ENCODE results near the gene ATAT1. TPM values are rescaled to one million over a fixed set of nuclear protein-coding genes. Genes with fewer than 3 reads are reported as not detected.

The ATAT1 gene
- total and polyA plus RNA-seq, 9 of the 15 experiments (the other 6 are each of a cell fraction or from before 2014, with no cell fraction given) = 0.65 to 5.8 (median 1.6) TPM

GRCh38 chr6:30655743-30656094 is 29.0 kb downstream of the ATAT1 start (continued):
- TF ChIP-seq, protein P1, sequence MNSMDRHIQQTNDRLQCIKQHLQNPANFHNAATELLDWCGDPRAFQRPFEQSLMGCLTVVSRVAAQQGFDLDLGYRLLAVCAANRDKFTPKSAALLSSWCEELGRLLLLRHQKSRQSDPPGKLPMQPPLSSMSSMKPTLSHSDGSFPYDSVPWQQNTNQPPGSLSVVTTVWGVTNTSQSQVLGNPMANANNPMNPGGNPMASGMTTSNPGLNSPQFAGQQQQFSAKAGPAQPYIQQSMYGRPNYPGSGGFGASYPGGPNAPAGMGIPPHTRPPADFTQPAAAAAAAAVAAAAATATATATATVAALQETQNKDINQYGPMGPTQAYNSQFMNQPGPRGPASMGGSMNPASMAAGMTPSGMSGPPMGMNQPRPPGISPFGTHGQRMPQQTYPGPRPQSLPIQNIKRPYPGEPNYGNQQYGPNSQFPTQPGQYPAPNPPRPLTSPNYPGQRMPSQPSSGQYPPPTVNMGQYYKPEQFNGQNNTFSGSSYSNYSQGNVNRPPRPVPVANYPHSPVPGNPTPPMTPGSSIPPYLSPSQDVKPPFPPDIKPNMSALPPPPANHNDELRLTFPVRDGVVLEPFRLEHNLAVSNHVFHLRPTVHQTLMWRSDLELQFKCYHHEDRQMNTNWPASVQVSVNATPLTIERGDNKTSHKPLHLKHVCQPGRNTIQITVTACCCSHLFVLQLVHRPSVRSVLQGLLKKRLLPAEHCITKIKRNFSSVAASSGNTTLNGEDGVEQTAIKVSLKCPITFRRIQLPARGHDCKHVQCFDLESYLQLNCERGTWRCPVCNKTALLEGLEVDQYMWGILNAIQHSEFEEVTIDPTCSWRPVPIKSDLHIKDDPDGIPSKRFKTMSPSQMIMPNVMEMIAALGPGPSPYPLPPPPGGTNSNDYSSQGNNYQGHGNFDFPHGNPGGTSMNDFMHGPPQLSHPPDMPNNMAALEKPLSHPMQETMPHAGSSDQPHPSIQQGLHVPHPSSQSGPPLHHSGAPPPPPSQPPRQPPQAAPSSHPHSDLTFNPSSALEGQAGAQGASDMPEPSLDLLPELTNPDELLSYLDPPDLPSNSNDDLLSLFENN (IDR thresholded peaks at IDR 0.05; ENCODE audit: low read depth in 2 of 2, low read length in 2 of 2) = no peak
- TF ChIP-seq MCM2 (IDR thresholded peaks at IDR 0.05; ENCODE audit: low read depth) (no peak), ASH1L (IDR thresholded peaks at IDR 0.05; ENCODE audit: borderline replicate concordance, low read depth, partially characterized antibody) (no peak), ZNF395 (CRISPR knock-in tag; IDR thresholded peaks at IDR 0.05) (no peak), ZNF766 (CRISPR knock-in tag; conservative IDR thresholded peaks at IDR 0.05) (no peak)

DNA sequence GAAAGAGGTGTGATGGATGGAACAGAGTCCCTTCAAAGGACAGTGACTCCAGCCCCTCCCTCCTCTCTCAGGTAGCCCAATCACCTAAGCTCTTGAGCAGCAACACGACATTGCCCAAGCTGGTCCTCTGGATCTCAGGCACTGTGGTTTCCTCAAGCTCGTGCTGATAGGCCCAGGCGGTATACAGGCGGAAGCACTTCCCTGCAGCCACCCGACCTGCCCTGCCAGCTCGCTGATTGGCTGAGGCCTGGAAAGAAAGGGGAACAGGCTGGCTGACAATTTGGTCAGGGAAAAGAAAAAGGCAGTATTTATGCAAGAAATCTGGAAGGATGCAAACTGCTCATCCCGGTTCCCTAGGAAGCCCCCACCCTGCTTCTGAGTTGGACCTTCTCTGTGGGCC is 29.8 kb downstream of the ATAT1 start:
- no peaks in the 10 kb centered on the region for H3K79me2 ChIP-seq (ENCODE audit: control insufficient read depth, insufficient read depth, low read length)
- BruUV-seq (replicated peaks) = no TSS peak
- ATAC-seq (no peak), DNase-seq (ENCODE audit: extremely low read depth in 1 of 4, low spot score in 3 of 4) (no peak), FAIRE-seq (no peak)
- in situ Hi-C loops (cut with MboI) (no loop called here), intact Hi-C loops (cut with micrococcal nuclease) (no loop called here)
- H3K27me3 ChIP-seq (ENCODE audit: control insufficient read depth in 2 of 2, insufficient read depth in 2 of 2, low read length in 2 of 2) = no peaks in the 10 kb centered on the region
- POLR2A ChIA-PET = interaction anchor here (1.0 to 2.5 kb wide), 5 partner anchors 10 to 39 kb away, joined by 3 to 9 read pairs (median 4); partner anchors contain the start of genes C6orf136 and MRPS18B
- H3K4me2 ChIP-seq (ENCODE audit: insufficient read depth, low read length) = no peak overlapping the region
- H3K9me1 ChIP-seq (ENCODE audit: control insufficient read depth, insufficient read depth, low read length) = no peaks in the 10 kb centered on the region
- no peaks in the 10 kb centered on the region for H4K20me1 ChIP-seq (replicated peaks; ENCODE audit: control insufficient read depth, insufficient read depth, low read length)
- no peak overlapping the region for H2AFZ ChIP-seq (ENCODE audit: low read depth, low read length)
- CTCF ChIA-PET (ENCODE audit: low intra/inter-chr PET ratio) = no interaction called here
- H3K4me1 ChIP-seq (replicated peaks in 1 of 2; ENCODE audit: control insufficient read depth in 2 of 2, insufficient read depth in 2 of 2, low read length in 2 of 2) = no peaks in the 10 kb centered on the region; a peak in 1 of 5 replicates
- no peak overlapping the region for H3K9ac ChIP-seq (ENCODE audit: insufficient read depth in 1 of 2, low read depth in 2 of 2, low read length in 2 of 2)
- 59% methylated on average over 7 of the region's 7 CpGs for WGBS (ENCODE audit: insufficient coverage, low coverage, missing lambda C conversion rate)
- H3K27ac ChIP-seq (ENCODE audit: extremely low read depth, low read depth, low read length) = no peak overlapping the region
- H3K4me3 ChIP-seq = no peak overlapping the region
- peaks cover 87% of the 10 kb centered on the region for H3K36me3 ChIP-seq (ENCODE audit: control insufficient read depth, insufficient read depth, low read length)
- no peaks in the 10 kb centered on the region for H3K9me3 ChIP-seq (replicated peaks; ENCODE audit: control insufficient read depth, insufficient read depth, low read depth, low read length)
- TF ChIP-seq ZNF561 (CRISPR knock-in tag; conservative IDR thresholded peaks at IDR 0.05) = no peak
- no peak for TF ChIP-seq TBP (optimal IDR thresholded peaks at IDR 0.05; ENCODE audit: low read depth, low read length)
- no peak for TF ChIP-seq MTA3 (IDR thresholded peaks at IDR 0.05; ENCODE audit: borderline replicate concordance)
- TF ChIP-seq, protein P2, sequence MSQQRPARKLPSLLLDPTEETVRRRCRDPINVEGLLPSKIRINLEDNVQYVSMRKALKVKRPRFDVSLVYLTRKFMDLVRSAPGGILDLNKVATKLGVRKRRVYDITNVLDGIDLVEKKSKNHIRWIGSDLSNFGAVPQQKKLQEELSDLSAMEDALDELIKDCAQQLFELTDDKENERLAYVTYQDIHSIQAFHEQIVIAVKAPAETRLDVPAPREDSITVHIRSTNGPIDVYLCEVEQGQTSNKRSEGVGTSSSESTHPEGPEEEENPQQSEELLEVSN (IDR thresholded peaks at IDR 0.05; ENCODE audit: borderline replicate concordance in 1 of 2, extremely low read depth in 1 of 2, insufficient read depth in 1 of 2, insufficient read length in 1 of 2, low read depth in 1 of 2, low read length in 1 of 2, poor library complexity in 1 of 2, severe bottlenecking in 1 of 2) = no peak
- no peak for TF ChIP-seq ZNF239 (CRISPR knock-in tag; IDR thresholded peaks at IDR 0.05)
- TF ChIP-seq CC2D1A (IDR thresholded peaks at IDR 0.05) = no peak
- no peak for TF ChIP-seq BRD4 (IDR thresholded peaks at IDR 0.05)
- no peak for TF ChIP-seq DACH1 (IDR thresholded peaks at IDR 0.05; ENCODE audit: partially characterized antibody)
- no peak for TF ChIP-seq ZNF384 (IDR thresholded peaks at IDR 0.05; ENCODE audit: low read depth, low read length)
- no peak for TF ChIP-seq PTRF (tag; IDR thresholded peaks at IDR 0.05)
- no peak for TF ChIP-seq HNRNPL (IDR thresholded peaks at IDR 0.05; ENCODE audit: low read depth, low read length)
- no peak for TF ChIP-seq ZBTB7A (IDR thresholded peaks at IDR 0.05; ENCODE audit: borderline replicate concordance, control insufficient read depth, low read depth, low read length)

Data from K562 (cell line).